HL-60/S4 treated with phorbol 12-myristate 13-acetate at 8.2 ng/mL for 4 days and 3 days (cell line): Measurements from ENCODE around the gene ZBTB4.
"Not testable (repeated sequence)": the region's sequence is repeated elsewhere in the genome, so short reads cannot be mapped to it uniquely, and the experiment has no call there.

ENCODE experiments used
- in situ Hi-C: fragments of 300-500 bp; cut with MboI; formaldehyde crosslinking; loops from 2 replicates; pipeline ENCODE4 v1.15.0; 2022; ENCODE audit warnings: low sequenced_read_pairs

ZBTB4 gene

GRCh38 chr17:7496470-7497183 lies 17.2 kb upstream of the ZBTB4 start:
- in situ Hi-C loops: no loop called here

GRCh38 chr17:7495906-7496434 lies 16.5 kb upstream of the ZBTB4 start:
- in situ Hi-C loops: no loop called here

DNA sequence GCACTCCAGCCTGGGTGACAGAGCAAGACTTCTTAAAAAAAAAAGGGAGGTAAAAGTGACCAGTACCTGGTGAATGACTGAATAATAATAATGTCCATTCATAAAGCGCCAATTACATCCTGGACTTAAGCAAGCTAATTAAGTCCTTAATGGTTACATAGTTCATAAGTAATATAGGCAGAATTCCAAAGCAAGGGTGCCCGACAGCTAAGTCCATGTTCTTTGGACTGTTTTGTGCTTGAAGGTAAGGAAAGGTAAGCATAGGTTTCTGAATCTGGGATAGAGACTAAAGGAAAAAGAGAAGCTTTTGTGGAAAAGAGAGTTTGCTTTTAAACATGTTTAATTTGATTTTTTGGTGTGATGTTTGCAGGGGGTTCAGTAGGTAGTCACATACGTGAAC lies 14.5 kb upstream of the ZBTB4 start:
- in situ Hi-C loops: no loop called here

- in situ Hi-C loops: no loop called here
Observed at GRCh38 chr17:7491583-7491982, 12.2 kb upstream of the ZBTB4 start.

GRCh38 chr17:7490144-7490543 lies 10.7 kb upstream of the ZBTB4 start:
- in situ Hi-C loops: no loop called here

- in situ Hi-C loops: no loop called here
Observed at GRCh38 chr17:7486181-7486580, 6.8 kb upstream of the ZBTB4 start.

DNA sequence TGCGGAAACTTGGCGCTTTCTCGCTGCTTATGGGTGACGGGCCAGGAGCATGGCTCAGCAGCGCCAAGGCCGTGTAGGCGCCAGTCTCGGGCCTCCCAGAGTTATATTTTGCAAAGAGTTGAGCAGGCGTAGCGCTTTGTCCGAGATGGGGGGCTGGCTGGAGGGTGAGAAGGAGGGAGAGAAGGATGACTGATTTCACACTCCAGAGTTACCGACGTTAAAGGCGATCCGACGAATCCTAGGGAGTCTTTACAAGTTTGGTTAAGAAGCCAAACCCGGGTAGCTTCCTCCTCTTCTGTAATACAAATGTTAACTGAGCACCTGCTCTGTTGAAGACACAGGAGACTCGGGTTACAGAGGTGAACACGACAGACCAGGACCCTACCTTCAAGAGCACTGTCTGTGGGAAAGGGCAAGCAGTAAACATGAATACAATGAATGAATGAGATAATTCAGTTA lies 5.5 kb upstream of the ZBTB4 start:
- in situ Hi-C loops: no loop called here

DNA sequence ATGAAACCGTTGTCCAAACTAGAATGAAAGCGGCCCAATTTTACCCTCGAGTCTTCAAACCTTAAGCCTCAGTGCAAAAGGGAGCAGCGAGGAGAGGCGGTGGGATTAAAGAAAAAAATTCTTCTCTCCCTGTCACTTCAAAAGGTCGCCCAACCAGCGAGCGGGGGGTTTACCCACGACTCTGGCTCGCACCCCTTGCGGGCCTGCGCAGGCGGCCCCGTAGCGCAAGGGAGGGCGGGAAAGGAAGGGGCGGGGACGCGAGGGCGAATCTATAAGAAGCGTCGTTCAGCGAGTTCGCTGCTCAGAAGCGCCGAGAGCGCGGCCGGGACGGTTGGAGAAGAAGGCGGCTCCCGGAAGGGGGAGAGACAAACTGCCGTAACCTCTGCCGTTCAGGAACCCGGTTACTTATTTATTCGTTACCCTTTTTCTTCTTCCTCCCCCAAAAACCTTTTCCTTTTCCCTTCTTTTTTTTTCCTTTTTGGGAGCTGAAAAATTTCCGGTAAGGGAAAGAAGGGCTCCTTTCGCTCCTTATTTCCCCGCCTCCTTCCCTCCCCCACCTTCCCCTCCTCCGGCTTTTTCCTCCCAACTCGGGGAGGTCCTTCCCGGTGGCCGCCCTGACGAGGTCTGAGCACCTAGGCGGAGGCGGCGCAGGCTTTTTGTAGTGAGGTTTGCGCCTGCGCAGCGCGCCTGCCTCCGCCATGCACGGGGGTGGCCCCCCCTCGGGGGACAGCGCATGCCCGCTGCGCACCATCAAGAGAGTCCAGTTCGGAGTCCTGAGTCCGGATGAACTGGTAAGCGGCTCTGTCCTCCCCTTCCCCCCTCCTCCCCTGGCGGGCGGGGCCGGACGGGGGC lies 4.9 kb upstream of the ZBTB4 start, which contains the start of gene POLR2A:
Gene POLR2A, plus strand, starts transcription at position 300 of the 852 bp plus-strand sequence.
- in situ Hi-C loops: no loop called here

DNA sequence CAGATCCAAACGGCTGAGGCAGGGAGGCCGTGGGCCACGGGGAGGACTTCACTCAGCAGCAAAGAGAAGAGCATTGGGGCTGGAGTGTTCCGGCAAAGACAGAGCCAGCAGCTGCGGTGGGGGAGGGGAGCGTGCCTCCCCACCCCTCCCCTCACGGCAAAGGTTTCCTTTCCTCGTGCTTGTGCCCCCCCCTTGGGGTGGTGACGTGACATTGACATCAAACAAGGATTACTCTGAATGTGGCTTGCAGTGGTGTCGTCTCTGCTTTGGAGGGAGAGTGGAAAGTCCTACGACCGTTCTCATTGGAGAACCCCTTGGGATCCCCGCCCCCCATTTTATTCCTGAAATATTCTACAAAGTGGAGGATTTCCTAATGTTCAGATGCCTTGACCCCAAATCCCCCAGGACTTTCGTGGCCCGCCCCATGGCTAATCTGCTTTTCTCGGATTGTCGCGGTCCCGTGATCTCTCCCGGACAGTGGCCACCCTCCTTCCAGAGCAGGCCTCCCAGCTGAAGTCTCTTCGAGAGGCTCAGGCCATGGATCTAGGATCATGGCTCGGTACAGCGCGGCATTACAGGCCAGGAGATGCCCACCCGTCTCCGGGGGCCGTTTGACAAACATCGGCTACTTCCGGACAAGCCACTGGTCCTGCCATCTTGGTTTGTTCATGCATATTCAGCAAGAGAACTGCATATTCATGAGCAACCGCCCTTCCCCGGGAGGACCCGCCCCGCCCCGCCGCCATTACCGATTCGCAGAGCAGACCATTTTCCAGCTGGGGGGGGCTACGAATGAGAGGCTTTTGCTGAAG lies 4.0 kb upstream of the ZBTB4 start:
- in situ Hi-C loops: no loop called here

DNA sequence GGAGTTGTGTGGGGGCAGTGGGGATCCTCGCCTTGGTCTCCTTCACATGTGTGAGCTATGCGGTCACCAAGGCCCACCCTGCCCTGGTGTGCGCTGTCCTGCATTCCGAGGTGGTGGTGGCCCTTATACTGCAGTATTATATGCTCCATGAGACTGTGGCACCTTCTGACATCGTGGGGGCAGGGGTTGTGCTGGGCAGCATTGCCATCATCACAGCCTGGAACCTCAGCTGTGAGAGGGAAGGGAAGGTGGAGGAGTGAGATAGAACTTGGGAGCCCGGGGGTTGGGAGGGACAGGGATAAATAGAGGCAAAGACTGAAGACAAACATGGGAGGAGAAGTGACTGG lies 3.3 kb upstream of the ZBTB4 start:
- in situ Hi-C loops: not testable (repeated sequence)

- in situ Hi-C loops: not testable (repeated sequence)
Observed at GRCh38 chr17:7481842-7482741, 2.7 kb upstream of the ZBTB4 start.

DNA sequence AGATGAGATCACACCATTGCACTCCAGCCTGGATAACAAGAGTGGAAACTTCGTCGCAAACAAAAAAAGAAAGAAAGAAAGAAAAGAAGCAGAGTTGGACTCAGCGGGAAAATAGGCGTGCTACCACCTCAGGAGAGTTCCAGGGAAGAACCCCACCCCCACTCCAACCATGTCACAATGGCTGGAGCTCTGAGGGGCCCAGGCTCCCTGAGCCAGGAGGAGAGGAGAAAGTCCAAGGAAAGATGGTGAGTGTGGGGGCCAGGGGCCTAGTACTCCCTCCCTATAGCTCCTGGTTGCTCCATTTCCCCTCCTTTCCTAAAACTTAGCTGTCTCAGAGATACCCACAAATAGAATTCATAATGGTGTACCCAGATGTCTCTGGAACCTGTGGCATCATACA lies 1.8 kb upstream of the ZBTB4 start, which contains the start of gene SLC35G6:
Gene SLC35G6, plus strand, starts transcription at position 172 of the 400 bp plus-strand sequence. Its CDS starts 71 bp downstream, at position 243.
- in situ Hi-C loops: not testable (repeated sequence)

- in situ Hi-C loops: no loop called here
Observed at GRCh38 chr17:7480089-7480384, 606 bp upstream of the ZBTB4 start.

GRCh38 chr17:7478276-7479212 lies 887 bp downstream of the ZBTB4 start:
- in situ Hi-C loops: no loop called here

DNA sequence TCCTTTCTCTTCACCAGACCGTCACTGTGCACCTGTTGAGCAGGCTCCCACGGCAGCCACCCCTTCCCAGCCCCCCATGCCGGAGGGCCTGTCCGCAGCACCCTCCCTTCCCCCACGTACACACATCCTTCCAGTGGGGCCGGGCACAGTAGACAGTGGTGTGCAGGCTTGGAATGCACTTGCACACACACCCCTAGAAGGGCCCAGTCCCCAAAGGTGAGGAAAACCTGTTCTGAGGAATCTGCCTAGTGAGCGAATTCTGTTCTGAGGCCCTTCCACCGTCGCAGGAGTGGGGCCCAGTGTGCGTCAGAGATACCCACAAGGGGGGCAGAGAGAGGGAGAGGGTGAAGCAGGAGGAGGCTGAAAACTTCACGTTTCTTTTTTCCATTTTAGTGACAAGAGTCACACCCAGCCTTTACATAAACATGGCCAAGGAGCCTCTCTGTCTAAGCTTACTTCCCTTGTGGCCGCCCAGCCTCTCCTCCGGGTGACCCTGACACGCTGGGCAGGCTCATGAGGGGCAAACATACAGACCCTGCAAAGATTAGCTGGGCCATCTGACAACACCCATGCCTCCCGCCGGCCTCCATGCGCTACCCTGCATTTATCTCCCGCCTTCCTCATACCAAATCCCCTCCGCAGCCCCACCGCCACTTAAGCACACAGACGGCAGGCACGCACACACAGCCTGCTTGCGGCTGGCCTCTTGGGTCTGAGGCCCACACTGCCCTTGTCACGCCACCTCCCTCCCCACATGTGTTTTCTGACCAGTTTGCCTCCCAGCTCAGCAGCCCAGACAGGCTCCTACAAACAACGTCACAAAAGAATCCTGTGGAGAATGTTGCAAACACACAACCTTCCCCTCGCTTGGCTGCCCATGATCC lies 1.8 kb downstream of the ZBTB4 start:
- in situ Hi-C loops: no loop called here

- in situ Hi-C loops: no loop called here
Observed at GRCh38 chr17:7476951-7477350, 2.5 kb downstream of the ZBTB4 start.

GRCh38 chr17:7476494-7476893 lies 2.9 kb downstream of the ZBTB4 start:
- in situ Hi-C loops: no loop called here
